HT1080 (cell line): ENCODE results near the gene SENP7. TPM values are rescaled to one million over a fixed set of nuclear protein-coding genes. Genes with fewer than 3 reads are reported as not detected.
"Not testable (repeated sequence)": the region's sequence is repeated elsewhere in the genome, so short reads cannot be mapped to it uniquely, and the experiment has no call there.

Experiments
- DNase-seq: peaks from one replicate; pipeline ENCODE4 v3.0.0-alpha.2; 2015; ENCODE audit warnings: low read depth
- total RNA-seq: library from RNA; depleted of rRNA; stranded (reverse); fragments of >200 nt; shearing (Covaris generic); gene quantifications from 2 replicates; pipeline ENCODE4 v1.2.3, GENCODE V29; 2014

SENP7 gene
- total RNA-seq, 1 experiment from 2014 or later = 4.6 TPM

DNA sequence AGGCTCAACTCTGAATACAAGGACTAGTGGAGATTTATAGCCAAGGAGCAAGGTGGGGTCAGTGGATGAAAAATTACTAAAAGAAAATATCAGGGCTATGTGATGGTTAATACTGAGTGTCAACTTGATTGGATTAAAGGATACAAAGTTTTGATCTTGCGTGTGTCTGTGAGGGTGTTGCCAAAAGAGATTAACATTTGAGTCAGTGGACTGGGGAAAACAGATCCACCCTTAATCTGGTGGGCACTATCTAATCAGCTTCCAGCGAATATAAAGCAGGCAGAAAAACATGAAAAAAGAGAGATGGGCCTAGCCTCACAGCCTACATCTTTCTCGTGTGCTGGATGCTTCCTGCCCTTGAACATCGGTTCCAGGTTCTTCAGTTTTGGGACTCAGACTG lies 14.4 kb upstream of the SENP7 start:
- DNase-seq = no peak

DNA sequence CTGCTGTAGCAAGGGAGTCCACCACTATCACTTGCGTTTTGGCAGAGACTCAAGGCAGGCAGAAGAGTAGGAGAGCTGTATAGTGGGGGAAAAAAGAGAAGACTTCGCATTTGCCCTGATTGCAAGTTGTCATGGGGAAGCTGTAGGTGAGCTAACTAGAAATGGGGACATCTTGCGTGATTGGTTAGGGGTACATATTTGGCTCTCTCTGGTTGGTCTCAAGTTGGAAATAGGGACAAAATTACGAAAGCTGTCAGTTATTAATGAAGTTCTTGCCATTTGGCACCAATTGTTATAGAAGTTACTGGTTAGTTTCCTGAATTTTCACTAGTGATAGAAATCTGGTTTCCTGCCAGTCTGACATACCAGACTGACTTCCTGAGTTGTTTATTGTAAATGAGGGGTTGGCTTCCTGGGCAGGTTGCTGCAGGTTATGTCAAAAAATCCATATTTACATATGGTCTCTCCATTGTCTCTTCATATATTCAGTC lies 8.2 kb upstream of the SENP7 start:
- DNase-seq = no peak

DNA sequence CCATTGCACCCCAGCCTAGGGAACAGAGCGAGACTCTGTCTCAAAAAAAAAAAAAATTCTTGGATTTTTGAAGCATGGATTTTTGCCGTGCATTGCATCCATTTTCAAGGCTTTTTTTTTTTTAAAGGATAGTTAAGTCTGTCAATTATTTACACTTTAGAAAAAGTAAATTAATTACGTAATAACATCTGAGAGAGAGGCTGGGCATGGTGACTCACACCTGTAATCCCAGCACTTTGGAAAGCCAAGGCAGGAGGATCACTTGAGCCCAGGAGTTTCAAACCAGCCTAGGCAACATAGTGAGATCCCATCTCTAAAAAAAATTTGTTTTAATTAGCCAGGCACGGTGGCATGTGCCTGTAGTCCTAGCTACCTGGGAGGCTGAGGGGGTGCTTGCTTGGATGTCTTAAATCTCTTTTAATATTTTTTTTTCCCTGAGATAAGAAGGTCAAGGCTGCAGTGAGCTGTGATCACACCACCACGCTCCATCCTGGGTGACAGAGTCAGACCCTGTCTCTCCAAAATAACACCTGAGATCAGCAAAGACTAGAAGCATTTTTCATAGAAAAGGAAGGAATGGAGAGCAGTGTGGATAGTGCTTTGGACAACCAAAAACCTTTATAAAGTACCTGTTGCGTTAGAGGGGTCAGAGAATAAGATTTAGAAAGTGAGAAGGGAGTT lies 6.8 kb upstream of the SENP7 start:
- DNase-seq = no peak

DNA sequence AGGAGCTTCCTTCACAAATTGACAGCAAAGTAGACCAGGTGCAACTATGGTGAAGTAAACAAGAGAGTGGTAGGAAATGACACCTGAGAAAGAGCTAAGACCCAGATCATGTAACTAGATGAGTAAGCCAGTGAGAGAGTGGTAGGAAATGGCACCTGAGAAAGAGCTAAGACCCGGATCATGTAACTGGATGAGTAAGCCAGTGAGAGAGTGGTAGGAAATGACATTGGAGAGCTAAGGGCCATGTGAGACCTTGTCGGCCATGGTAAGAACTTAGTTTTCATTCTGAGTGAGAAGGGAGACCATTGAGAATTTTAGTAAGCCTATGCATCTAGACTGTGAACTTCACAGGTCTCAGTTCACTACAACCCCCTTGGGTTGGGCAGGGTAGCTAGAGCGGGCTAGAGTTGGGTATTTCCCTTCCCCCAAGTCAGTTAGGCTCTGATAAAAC lies 5.4 kb upstream of the SENP7 start:
- DNase-seq = peak; percentile 84

DNA sequence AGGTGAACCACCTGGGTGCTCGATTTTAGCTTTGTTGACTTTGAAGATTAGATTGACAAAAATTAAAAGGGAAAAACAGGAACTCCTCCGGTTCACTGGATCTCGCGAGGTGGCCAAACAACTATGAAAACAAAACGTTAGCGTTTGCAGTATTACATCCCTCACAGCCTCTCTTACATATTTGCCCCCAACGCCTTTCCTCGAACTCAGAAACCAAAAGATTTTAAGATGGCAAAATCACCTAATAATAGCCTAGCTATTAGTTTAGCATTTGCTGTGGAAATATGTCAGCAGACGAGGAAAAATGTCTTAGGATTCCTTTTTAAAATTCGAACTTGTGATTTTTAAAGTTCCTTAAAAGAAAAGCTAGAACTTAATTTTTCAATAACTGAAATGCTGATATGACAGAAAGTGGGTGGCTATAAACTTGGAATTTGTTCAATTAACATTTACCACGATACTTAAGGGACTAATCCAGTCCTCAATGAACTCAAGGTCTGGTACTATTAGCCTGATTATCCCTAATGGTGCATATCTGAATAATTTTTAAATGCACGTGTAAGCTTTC lies 491 bp upstream of the SENP7 start:
- DNase-seq = no peak

DNA sequence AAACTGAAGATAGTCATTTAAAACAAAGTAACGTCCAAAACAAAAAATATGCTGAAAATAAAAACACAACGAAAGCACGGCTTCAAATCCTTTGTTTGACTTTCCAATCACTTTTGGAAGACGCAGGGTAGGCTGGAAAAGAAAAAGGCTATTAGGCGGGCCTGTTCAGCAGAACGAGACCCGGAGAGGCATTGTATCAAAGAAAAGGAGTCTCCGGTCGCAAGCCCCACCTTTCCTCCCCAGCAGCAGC lies 691 bp downstream of the SENP7 start:
- no peak for DNase-seq

DNA sequence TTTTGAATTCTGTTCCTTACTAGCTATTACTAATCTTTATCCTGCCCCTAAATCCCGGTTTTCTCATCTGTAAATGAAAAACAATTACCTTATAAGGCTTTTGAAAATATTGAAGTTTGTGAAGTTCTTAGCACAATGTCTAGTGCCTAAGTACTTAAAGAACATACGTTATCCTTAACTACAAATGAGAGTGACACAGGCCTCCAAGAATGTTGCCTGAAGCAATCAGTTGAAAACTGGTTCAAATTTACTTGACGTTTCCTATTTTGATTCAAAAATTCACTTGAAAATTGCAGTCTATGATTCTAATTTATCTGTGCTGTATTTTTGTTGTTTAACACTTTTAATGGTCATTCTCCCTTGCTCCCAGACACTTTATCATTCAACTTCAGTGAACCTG lies 3.2 kb downstream of the SENP7 start:
- DNase-seq = no peak

DNA sequence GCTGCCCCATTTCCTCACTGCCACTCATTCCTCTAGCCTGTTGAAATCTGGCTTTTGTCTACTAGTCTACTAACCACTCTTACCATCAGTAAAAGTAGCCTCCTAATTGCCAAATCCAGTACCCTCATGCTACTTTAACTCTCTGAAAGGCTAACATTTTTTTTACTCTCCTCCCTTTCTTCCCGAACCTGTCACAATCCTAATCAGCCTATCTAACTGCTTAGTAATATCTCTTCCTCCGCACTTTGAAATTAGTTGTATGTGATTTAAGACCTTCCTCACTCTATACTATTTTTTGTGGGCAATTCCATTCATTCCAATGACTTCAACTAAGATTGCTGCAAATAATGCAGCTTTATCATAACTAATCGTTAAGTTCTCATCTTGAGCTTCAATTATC lies 3.7 kb downstream of the SENP7 start:
- no peak for DNase-seq

DNA sequence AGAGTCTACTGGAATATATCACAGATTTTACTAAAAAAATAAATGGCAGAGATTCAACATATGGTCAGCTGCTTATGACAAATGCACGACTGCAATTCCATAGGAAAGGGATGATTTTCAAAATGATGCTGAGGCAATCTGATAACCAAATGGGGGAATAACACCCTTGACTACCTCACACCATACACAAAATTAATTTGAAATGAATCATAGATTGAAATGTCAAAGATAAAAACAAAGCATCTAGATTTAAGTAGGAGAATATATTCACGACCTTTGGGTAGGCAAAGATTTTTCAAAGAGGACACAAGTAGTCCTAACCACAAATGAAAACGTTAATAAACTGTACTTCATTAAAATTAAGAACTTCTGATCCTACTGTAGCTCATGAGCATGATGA lies 11.2 kb downstream of the SENP7 start:
- no peak for DNase-seq

DNA sequence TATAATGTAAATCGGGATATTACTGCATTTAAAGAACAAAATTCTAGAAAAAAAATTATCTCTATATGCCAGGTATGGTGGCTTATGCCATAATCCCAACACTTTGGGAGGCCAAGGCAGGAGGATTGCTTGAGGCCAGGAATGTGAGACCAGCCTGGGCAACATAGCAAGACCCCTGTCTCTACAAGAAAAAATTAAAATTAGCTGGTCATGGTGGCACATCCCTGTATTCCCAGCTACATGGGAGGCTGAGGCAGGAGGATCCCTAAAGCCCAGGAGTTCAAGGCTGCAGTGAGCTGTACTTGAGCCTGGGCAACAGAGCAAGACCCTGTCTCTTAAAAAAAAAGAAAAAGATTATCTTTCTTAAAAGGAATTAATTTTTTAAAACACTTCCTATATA lies 12.8 kb downstream of the SENP7 start:
- no peak for DNase-seq

DNA sequence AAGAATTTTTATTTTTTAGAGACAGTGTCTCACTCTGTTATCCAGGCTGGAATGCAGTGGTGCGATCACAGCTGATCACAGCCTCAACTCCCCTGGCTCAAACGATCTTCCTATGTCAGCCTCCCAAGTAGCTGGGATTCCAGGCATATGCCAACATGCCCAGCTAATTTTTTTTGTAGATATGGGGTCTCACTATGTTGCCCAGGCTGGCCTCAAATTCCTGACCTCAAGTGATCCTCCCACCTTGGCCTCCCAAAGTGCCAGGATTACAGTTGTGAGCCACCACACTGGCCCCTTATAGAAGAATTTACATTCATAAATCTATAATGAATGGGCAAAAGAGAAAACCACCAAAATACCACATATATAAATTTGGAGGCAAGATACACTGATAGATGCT lies 15.2 kb downstream of the SENP7 start:
- no peak for DNase-seq

DNA sequence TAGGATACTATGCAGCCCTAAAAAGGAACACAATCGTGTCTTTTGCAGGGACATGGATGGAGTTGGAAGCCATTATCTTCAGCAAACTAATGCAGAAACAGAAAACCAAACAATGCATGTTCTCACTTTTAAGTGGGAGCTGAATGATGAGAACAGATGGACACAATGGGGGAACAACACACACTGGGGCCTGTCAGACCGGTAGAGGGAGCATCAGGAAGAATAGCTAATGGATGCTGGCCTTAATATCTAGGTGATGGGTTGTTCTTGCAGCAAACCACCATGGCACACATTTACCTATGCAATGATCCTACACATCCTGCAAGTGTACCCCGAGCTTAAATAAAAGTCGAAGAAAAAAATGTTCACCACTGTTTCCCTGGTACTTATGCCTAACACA lies 17.5 kb downstream of the SENP7 start:
- no peak for DNase-seq

DNA sequence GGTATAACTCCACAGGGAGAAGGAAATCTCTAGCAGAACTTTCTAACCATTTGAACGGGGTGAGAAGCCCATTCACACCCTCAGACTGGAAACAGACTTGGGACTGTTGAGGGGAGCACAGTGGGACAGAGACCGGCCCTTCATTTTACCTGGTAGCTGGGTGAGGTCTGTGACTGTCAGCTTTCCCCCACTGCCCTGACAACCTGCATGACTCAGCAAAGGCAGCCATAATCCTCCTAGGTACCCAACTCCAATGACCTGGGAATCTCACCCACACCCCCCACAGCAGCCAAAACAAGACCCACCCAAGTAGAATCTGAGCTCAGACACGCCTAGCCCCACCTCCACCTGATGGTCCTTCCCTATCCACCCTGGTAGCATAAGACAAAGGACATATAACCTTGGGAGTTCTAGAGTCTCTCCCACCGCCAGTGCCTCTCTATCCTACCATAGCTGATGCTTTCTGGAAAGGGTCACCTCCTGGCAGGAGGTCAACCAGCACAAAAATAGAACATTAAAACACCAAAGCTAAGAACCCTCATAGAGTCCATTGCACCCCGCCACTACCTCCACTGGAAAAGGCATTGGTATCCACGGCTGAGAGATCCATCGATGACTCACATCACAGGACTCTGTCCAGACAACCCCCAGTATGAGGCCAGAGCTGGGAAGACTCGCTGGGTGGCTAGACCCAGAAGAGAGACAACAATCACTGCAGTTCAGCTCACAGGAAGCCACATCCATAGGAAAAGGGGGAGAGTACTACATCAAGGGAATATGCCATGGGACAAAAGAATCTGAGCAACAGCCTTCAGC lies 28.0 kb downstream of the SENP7 start:
- DNase-seq = peak; percentile 85

DNA sequence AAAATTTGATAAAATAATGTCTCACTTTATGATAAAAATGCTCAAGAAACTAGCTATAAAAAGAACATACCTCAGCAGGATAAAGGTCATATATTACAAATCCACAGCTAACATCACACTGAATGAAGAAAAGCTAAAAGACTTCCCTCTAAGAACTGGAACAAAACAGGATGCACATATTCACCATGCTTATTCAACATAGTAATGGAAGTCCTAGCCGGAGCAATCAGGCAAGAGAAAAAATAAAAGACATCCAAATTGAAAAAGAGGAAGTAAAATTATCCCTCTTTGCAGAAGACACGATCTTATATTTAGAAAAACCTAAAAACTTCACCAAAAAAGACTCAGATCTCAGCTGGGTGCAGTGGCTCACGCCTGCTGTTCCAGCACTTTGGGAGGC lies 34.0 kb downstream of the SENP7 start:
- no peak for DNase-seq

DNA sequence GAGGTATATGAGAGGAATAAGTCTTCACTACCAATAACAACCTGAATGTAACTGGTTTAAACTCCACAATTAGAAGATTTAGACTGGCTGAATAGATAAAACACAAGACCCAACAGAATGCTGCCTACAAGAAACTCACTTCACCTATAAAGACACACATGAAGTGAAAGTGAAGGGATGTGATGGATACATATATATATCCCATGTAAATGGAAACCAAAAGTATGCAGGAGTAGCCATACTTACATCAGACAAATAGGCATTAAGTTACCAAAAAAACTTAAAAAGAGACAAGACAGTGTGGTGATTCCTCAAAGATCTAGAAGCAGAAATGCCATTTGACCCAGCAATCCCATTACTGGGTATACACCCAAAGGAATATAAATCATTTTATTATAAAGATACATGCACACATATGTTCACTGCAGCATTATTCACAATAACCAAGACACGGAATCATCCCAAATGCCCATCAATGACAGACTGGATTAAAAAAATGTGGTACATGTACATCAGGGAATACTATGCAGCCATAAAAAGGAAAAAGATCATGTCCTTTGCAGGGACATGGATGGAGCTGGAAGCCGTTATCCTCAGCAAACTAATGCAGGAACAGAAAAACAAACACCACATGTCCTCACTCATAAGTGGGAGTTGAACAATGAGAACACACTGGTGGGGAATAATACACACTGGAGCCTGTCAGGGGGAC lies 38.0 kb downstream of the SENP7 start:
- not testable (repeated sequence) for DNase-seq

DNA sequence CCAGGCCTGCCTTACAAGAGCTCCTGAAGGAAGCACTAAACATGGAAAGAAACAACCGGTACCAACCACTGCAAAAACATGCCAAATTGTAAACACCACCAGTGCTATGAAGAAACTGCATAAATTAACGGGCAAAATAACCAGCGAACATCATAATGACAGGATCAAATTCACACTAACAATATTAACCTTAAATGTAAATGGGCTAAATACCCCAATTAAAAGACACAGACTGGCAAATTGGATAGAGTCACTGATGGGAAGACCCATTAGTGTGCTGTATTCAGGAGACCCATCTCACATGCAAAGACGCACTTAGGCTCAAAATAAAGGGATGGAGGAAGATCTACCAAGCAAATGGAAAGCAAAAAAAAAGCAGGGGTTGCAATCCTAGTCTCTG lies 44.3 kb downstream of the SENP7 start:
- not testable (repeated sequence) for DNase-seq

DNA sequence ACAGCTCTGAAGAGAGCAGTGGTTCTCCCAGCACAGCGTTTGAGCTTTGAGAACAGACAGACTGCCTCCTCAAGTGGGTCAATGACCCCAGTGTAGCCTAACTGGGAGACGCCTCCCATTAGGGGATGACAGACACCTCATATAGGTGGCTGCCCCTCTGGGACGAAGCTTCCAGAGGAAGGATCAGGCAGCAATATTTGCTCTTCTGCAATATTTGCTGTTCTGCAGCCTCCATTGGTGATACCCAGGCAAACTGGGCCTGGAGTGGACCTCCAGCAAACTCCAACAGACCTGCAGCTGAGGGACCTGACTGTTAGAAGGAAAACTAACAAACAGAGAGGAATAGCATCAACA lies 45.7 kb downstream of the SENP7 start:
- DNase-seq = not testable (repeated sequence)

DNA sequence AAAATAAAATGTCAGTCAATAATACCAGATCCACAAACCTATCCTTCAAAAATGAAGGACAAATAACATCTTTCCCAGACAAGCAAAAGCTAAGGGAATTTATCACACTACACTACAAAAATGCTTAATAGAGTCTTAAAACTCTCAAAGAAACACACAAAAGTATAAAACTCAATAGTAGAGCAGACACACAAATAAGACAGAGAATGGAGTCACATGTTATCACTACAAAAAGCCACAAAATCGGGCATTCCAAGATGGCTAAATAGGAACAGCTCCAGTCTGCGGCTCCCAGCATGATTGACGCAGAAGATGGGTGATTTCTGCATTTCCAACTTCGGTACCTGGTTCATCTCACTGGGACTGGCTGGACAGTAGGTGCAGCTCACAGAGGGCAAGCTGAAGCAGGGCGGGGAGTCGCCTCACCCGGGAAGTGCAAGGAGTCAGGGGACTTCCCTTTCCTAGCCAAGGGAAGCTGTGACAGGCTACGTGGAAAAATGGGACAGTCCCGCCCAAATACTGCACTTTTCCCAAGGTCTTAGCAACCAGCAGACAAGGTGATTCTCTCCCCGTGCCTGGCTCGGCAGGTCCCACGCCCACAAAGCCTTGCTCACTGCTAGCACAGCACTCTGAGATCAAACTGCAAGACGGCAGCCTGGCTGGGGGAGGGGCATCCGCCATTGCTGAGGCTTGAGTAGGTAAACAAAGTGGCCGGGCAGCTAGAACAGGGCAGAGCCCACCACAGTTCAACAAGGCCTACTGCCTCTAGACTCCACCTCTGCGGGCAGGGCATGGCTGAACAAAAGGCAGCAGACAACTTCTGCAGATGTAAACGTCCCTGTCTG lies 46.3 kb downstream of the SENP7 start:
- no peak for DNase-seq

DNA sequence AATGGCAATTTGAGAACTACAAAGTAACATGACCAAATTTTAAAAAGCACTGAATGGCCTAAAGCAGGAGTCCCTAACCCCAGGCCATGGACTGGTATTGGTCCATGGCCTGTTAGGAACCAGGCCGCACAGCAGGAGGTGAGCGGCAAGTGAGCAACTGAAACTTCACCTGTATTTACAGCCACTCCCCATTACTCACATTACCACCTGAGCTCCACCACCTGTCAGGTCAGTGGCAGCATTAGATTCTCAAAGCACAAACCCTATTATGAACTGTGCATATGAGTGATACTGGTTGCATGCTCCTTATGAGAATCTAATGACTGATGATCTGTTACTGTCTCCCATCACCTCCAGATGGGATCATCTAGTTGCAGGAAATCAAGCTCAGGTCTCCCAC lies 48.8 kb downstream of the SENP7 start:
- no peak for DNase-seq

DNA sequence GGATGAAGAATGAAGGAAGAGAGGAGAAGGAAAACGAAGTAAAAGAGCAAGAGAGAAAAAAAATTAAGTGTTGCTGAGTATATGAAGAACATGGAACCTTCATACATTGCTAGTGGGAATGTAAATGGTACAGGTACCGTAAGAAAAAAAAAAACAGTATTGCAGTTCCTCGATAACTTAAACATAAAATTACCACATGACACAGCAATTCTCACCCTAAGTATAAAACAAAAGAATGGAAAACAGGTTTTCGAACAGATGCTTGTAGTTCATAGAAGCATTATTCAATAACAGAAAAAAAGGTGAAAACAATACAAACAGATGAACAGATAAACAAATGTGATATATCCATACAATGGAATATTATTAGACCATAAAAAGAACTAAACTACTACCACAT lies 51.6 kb downstream of the SENP7 start:
- DNase-seq = no peak

DNA sequence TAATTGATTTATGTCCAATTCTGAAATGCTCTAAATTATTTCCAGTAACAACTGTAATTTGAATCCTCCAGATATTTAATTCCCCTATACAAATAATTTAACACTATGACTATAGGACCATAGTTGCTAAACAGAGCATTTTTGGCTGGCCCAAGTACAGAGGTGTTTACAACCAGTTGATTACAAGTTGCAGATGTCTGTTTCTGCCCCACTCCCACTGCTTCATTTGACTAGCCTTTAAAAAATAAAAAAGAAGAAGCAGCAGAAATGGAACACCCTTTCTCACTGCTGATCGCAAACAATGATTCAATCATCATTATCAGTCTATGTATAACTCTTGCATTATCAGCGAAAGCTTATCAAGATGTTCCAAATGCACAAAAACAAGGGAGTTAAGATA lies 54.6 kb downstream of the SENP7 start:
- no peak for DNase-seq
